Activated naive CD8-positive, alpha-beta T cell treated with anti-CD3 and anti-CD28 coated beads, Interleukin-2, amount 50 U/mL, for 24 hours (primary cell): Measurements from ENCODE around the gene FGF12.

Source experiments
- ATAC-seq: fragments of 150-1000 bp; cut with Tn5 transposase; one replicate; pipeline ENCODE4 v1.10.0; 2021
- DNase-seq: peaks from one replicate; pipeline ENCODE4 v3.0.0; 2021
- H3K27ac Mint-ChIP-seq: one replicate; pipeline ENCODE4 v1.8.0; 2021; ENCODE audit warnings: mild to moderate bottlenecking, mixed read lengths
- H3K27me3 Mint-ChIP-seq: one replicate; pipeline ENCODE4 v1.8.0; 2021; ENCODE audit warnings: mixed read lengths
- H3K36me3 Mint-ChIP-seq: one replicate; pipeline ENCODE4 v1.8.0; 2021; ENCODE audit warnings: low read depth, mixed read lengths
- H3K4me1 Mint-ChIP-seq: one replicate; pipeline ENCODE4 v1.8.0; 2021; ENCODE audit warnings: mixed read lengths
- H3K4me3 Mint-ChIP-seq: one replicate; pipeline ENCODE4 v1.8.0; 2021; ENCODE audit warnings: mild to moderate bottlenecking, moderate library complexity, mixed read lengths
- H3K9me3 Mint-ChIP-seq: one replicate; pipeline ENCODE4 v1.8.0; 2021; ENCODE audit warnings: mixed read lengths

FGF12 gene

GRCh38 chr3:192092388-192093005, 634.8 kb downstream of the FGF12 start:
- no peak overlapping the region for H3K27ac Mint-ChIP-seq
- no peaks in the 10 kb centered on the region for H3K36me3 Mint-ChIP-seq
- no peaks in the 10 kb centered on the region for H3K27me3 Mint-ChIP-seq
- no peaks in the 10 kb centered on the region for H3K9me3 Mint-ChIP-seq
- DNase-seq: no peak
- no peak overlapping the region for H3K4me3 Mint-ChIP-seq
- H3K4me1 Mint-ChIP-seq: no peaks in the 10 kb centered on the region
- no peak for ATAC-seq

DNA sequence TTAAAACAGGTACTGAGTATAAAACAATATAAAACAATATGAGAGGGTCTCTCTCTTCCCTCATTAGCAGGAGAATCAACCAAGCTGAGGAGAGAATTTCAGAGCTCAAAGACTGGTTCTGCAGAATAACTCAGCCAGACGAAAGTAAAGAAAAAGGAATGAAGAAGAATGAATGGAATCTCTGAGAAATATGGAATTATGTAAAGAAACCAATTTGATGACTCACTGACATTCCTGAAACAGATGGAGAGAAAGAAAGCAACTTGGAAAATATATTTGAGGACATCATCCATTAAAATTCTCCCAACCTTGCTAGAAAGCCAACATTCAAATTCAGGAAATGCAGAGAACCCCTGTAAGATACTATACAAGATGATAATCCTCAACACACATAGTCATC, 635.5 kb downstream of the FGF12 start:
- no peaks in the 10 kb centered on the region for H3K27me3 Mint-ChIP-seq
- H3K9me3 Mint-ChIP-seq: no peaks in the 10 kb centered on the region
- no peak for DNase-seq
- no peaks in the 10 kb centered on the region for H3K4me1 Mint-ChIP-seq
- H3K27ac Mint-ChIP-seq: no peak overlapping the region
- no peaks in the 10 kb centered on the region for H3K36me3 Mint-ChIP-seq
- no peak overlapping the region for H3K4me3 Mint-ChIP-seq
- ATAC-seq: no peak

GRCh38 chr3:192090586-192090985, 636.8 kb downstream of the FGF12 start:
- H3K36me3 Mint-ChIP-seq: no peaks in the 10 kb centered on the region

More at GRCh38 chr3:192090586-192090985, 636.8 kb downstream of the FGF12 start:
- H3K27ac Mint-ChIP-seq: no peak overlapping the region
- no peak overlapping the region for H3K4me3 Mint-ChIP-seq
- H3K9me3 Mint-ChIP-seq: peaks cover 1% of the 10 kb centered on the region
- H3K27me3 Mint-ChIP-seq: no peaks in the 10 kb centered on the region
- no peak for DNase-seq
- ATAC-seq: no peak
- no peaks in the 10 kb centered on the region for H3K4me1 Mint-ChIP-seq
